ENCODE results near the gene FAHD1.

DNA sequence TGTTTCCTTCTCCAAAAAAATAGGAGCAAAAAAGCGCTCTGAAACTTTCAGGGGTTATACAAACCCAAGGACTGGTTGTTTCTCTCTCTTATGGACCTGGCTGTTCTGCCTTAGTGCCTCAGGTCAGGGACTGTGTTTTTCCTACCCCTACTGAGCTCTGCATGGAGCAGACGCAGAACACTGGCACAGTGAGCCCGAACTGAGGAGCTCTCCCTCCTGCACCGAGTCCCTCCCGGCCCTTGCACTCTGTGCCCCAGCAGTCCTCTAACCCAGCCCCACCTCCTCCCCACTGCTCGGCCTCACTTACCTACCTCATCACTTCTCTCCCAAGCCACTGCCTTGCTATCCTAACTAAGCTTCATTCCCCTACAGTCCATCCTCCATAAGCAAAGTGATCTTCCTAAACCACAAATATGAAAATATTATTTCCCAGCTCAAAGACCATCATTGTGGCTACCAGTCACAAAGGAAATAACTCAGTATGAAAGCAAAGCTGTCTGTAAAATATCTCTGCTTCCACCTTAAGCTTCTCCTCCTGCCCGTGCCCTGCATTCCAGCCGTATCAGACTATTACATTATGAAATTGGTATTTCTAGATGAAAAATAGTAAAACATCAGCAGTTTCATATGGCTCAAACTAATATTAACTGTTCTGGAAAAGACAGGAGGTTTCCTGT is 31.3 kb downstream of the FAHD1 start:
- no peak for TF ChIP-seq SUZ12 (IDR thresholded peaks at IDR 0.05)
- no peak for TF ChIP-seq FOXM1 (IDR thresholded peaks at IDR 0.05; ENCODE audit: borderline replicate concordance)
- TF ChIP-seq ARNT (IDR thresholded peaks at IDR 0.05), result no peak
- no peak for TF ChIP-seq SP1 (IDR thresholded peaks at IDR 0.05)
- TF ChIP-seq ELF4 (IDR thresholded peaks at IDR 0.05), result no peak
- no peak for TF ChIP-seq ZNF384 (IDR thresholded peaks at IDR 0.05)
- no peak for TF ChIP-seq CTBP1 (IDR thresholded peaks at IDR 0.05; ENCODE audit: borderline replicate concordance)
- TF ChIP-seq BHLHE40 (IDR thresholded peaks at IDR 0.05; ENCODE audit: borderline replicate concordance), result no peak
- no peak for TF ChIP-seq L3MBTL2 (conservative IDR thresholded peaks at IDR 0.05)
- no peak for TF ChIP-seq HDGF (IDR thresholded peaks at IDR 0.05; ENCODE audit: borderline replicate concordance)
